ACHN (cell line): Measurements from ENCODE around the gene HEPACAM2.

Experiments
- DNase-seq: peaks from one replicate; pipeline ENCODE4 v3.0.0-alpha.2; 2015
- in situ Hi-C: cut with HindIII; loops from 2 replicates; pipeline ENCODE4 v1.10.0; 2017; ENCODE audit warnings: low sequenced_read_pairs, low pct_ligation_motif_present, low pct_unique_long_range_greater_than_20kb

Gene HEPACAM2

DNA sequence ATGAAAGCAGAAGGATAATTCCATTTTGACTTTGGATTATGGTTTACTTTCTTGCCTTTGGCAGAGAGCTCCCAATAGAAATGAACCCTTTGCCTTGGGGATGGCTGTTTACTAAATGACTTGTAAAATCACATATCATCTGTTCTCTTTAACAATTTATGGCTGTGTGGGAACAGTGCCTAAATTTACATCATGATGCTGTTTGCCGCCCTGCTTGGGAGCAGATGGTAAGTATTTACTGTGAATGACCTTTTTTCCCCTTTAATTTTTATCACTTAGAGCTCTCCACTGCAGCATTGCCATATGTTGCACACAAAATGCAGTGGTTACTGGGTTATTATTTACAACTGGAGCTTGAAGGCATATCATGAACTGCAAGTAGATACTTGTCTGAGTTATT lies 13.4 kb downstream of the HEPACAM2 start:
- DNase-seq, result no peak
- in situ Hi-C loops, result no loop called here

DNA sequence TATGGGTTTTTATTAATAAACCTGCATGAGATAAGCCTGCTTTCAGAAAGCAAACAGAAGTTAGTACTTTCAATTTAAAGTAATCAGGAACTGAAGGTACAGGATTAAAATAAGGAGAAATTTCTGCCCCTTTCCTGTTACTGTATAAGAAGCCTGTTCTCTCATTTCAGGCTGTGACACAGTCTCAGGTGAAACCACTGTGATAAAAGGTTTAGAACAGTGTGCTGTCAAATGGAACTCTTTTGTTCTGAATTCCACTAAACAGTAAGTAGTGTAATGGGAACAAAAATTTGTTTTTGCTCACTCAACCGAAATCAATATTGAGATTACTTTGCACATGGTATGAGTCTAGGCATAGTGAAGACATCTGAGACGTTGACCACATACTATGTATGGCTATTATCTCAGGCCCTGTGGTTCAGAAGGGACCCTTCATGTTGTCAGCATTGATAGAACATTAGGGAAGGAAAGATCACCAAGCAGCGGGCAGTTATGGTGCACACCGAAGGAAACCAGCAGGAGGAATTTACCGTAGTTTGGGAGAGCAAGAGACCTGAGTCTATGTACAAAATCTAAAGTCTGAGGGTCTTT lies 14.9 kb downstream of the HEPACAM2 start:
- DNase-seq, result no peak
- in situ Hi-C loops, result no loop called here

DNA sequence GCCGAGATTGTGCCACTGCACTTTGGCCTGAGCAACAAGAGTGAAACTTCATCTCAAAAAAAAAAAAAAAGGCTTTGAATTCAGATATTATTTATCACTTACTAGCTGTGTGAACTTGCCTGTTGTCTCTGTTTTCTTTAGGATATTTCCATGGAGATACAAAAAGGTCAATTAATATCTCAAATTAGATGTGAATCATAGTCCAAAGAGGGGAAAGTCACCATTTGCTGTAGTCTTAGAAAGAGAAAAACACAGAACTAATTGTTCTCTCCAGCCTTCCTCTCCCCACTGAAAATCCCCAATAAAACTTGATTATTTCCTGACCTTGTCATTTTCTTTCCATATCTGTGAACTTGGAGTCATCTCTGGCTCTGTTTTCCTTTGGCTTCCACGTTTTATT lies 21.2 kb downstream of the HEPACAM2 start:
- in situ Hi-C loops, result no loop called here

DNA sequence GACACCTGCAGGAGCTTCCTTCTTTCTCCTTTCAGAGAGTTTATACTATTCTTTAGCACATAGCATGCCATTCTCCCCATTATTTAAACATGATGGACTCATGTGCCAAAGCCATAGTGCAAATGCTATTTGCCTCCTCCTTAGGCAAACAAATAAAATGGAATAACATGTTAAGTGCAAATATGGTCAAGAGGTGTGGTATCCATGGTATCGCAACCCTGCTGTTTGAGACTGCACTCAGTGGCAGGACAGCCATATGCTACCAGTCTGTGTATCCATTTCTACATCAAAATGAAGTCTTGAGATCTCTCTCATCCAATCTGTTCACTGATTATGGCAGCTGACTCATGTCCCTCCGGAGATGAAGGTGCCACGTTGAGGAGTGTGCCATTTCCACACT lies 22.8 kb downstream of the HEPACAM2 start:
- in situ Hi-C loops, result no loop called here

More for the DNA sequence above, 21.2 kb downstream of the HEPACAM2 start:
- no peak for DNase-seq

DNA sequence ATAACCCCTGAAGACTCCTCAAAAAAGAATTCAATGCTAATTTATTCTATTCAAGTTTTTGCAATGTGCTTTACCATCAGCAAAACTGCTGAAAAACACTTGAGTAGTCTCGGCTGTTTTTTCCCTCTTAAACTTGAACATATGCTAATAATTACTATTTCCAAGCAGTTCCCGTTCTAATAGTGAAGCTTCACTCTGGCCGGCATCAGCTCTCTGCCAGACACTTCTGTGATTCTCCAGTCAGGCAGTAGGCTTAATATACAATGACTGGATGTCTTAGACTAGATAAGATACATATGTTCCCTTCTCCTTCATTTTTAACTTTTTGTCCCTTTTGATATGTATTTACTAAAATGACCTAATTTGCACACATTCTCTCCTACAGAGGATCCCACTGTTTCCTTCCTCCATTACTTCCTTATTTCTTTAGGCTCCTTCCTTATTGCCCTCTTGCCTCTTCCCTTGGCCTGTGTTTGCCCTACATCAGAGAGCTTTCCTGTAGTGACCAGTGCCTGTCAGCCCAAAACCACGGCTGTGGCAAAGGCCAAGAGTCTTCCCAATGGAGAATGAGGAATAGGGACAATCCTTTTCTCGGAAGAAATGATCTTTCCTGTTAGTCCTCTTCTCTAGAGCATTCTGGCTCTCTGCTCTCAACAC lies 23.5 kb downstream of the HEPACAM2 start:
- DNase-seq, result no peak
- in situ Hi-C loops, result no loop called here

More for the DNA sequence above, 22.8 kb downstream of the HEPACAM2 start:
- DNase-seq, result no peak

DNA sequence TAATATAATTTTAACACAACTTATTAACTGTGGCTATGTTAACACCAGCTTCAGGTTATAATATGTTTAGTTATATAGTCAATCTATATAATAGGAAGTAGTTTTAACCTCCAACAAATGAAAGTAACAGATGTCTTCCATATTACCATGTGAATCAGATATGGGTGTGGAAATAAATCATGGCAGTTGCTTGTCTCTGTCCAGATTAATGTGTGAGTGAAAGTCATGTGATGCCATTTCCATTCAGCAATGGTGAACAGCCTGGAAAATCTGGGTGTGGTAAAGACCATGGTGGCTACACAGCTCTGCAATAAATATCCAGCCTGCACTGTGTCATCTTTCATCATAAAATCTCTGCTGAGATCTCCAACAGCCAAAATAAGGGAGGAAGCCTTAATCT lies 27.8 kb downstream of the HEPACAM2 start:
- DNase-seq, result no peak
- in situ Hi-C loops, result no loop called here

DNA sequence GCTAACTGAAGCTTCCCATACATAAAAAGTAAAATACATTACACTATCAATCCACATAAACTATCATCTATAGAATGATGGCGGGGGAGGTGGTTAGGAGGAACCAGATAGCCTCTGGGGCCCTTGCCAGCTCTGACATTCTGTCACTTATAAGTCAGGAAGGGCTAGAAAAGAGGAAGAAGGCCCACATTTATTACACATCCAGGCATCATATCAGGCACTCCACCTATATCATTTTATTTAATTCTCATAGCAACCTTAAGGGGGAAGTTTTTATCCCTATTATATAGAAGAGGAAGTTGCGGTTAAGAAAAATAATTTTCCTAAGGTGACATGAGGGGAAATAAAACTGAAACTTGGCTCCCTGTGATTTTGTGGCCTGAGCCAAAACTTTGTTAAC lies 29.9 kb downstream of the HEPACAM2 start:
- in situ Hi-C loops, result no loop called here
- DNase-seq, result no peak

DNA sequence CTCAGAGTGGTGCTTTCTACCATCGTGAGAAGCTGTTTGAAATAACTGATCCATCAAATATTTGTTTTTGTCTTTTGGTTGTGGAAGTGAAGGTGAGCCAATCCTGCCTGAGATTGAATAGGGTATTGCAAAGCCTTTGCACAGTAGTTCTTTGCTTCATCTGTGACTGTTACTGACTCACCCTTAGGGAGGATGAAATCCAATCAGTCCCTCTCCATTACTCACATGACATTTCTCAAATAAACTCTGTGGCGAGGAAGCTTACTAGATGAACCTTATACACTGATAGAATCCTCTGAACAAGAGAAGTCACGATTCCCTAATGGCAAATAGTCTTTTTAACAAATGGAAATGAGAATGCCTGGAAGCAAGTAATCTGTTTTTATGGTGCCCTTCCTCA lies 31.9 kb downstream of the HEPACAM2 start:
- in situ Hi-C loops, result no loop called here
- DNase-seq, result no peak

DNA sequence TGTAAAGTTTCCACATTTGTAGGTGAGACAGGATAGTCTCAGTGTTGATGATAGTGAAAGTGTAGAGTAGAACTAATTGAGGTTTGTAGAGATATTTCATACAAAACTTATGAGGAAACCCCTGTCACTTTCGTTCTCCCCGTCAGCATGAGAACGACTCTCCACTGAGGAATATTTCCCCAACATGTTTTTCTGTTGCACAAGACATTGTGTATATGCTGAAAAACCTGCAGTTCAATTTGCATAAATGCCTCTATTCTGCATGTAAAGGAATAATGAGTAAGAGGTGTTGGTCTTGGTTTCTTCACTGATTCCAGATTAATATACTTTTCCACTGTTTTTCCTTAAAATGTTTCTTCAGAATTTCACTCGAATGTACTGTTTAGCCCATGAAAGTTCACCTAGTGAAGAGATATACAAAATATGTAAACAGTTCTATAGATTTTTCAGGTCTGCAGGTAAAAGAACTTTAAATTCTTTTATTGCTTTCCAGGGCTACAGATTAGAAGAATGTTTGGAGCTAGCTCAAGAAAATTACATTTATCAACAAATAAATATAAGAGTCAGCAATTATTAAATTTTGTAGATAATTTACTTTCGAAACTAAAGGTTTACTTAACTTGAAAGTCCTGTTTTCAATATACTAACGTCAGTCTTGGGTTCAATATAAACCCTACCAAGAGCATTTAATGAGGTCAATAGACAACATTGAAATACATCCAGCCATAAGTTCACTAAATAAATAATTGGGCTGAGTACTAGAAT lies 37.2 kb downstream of the HEPACAM2 start:
- in situ Hi-C loops, result no loop called here
- DNase-seq, result no peak

DNA sequence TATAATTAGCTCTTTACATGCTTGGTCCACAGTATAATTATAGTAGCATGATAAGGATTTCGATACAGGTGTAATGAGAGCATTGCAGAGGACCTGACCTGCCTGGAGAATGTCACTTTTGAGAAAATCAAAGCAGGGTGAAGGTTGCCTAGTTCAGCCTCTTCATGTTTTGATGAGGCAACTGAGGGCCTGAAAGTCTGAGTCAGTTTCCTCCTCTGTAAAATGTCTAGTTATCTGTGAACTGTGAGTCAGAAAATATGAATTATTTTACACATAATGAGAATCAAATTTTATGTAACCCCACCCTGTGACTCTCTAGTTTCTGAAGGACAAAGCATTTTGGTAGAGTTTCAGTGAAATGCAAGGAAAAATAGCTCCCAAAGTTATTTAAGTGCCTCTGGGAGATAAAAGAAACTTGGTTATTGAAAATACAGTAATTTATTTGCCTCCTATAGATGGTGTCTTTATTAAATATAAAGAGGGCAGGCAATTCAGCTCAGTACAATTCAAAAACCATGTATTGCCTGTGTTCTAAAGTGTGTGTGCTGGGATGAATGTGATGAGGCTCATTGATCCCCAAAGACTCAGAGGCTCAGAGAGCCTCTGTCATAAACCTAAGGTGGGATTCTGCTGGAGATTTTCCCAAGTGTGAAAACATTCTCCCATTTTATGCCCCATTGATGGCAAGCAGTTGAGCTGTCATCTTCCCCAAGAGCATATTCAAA lies 40.8 kb downstream of the HEPACAM2 start:
- DNase-seq, result no peak
- in situ Hi-C loops, result no loop called here

DNA sequence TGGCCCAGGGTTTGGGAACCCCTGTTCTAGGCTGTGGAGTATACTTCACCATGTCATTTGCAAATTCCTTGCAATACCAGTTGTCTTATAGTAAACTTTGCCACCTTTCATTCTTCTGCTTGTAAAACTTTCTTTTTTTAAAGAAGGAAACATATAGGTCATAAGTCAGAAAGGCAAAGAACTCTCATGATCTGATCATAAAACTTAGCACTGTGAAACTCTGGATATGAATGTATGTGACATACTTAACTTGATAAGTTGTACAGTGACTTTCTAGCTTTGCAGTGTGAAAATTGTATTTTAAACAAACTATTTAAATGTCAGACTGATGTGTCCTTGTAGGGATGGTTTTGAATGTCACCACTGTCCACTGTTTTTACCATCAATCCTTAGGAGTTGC lies 47.1 kb downstream of the HEPACAM2 start:
- in situ Hi-C loops, result no loop called here
- no peak for DNase-seq

DNA sequence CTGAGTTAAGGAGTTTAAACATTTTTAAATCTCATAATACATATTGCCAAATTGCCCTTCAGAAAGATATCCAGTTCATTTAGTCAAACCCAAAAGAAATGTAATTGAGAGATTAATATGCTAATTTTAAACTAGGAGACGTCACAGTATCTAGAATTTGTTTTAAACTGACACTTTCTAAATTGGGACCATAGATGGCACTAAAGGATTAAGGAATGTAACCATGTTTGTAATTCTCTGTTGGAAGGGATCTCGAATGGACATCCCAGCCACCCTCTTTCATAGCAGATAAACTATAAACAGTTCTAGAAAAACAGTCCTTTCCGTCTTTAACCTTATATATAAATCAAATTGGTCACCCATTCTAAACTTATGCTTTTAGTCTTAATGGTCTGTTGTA lies 48.1 kb downstream of the HEPACAM2 start:
- in situ Hi-C loops, result no loop called here
- DNase-seq, result peak; percentile 36

DNA sequence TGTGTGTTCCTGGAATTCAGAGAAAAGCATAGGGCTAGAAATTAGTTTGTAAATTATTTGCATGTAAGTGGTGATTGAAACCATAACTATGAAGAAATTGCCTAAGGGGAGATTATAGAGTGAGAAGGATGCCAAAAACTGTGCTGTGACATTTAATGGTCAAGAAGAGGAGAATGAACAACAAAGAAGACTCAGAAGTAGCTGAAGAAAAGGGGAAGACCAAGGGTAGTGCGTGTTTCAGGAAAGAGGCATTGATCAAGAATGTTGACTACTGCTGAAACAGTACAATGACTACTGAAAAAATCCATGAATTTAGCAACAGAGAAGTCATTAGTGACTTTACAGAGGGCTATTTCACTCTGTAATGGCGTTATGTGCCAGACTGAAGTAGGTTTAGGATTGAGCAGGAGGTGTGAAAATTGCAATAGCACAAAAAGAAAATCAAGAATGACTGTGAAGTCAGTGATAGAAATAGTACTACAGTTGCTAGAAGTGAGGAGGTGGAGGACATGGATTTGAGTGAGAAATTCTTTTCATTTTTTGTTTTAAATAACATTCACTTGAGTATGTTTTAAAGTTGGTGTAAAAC lies 49.2 kb downstream of the HEPACAM2 start:
- in situ Hi-C loops, result no loop called here
- no peak for DNase-seq

DNA sequence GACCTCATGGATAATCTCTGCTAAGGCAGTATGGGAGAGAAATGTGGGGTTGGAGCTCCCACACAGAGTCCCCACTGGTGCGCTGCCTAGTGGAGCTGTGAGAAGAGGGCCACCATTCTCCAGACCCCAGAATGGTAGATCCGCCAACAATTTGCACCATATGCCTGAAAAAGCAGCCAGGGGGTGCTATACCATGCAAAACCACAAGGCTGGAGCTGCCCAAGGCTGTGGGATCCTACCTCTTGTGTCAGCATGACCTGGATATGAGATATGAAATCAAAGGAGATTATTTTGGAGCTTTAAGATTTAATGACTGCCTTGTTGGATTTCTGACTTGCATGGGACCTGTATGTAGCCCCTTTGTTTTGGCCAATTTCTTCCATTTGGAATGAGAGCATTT lies 51.0 kb downstream of the HEPACAM2 start:
- no peak for DNase-seq
- in situ Hi-C loops, result no loop called here

DNA sequence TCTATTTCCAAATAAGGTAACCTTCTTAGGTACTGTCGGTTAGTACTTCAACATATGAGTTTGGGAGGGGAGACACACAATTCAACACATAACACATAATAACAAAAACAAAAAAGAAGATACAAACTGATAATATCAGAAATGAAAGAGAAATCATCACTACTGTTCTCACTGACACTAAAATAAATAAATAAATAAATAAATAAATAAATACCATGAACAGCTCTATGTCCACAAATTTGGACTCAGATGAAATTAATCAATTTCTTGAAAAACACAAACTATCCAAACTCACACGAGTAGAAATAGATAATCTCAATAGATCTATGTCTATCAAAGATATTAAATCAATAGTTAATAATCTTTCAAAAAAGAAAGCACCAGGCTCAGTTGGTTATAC lies 53.6 kb downstream of the HEPACAM2 start:
- DNase-seq, result no peak
- in situ Hi-C loops, result no loop called here

DNA sequence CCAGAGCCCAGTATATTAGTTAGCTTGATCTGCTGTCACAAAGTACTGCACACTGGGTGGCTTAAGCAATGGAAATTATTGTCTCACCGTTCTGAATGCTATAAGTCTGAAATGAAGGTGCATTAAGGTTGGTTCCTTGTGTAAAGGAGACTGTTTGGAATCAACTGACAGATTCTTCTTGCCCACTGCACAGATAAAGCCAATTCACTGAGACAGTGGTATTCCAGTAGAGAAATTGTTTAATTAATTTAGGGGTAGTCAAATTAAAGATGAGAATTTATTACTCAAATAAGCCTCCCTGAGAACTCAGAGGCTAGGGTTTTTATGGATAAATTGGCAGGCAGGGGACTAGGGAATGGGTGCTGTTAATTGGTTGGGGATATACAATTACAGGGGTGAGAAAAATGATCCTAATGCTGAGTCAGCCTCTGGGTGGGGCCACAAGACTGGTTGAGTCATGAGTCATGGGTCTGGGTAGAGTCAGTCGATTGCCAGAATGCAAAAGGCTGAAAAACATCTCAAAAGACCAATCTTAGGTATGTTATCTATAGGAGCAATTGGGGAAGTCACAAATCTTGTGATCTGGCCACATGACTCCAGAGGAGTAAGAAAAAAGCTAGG lies 54.6 kb downstream of the HEPACAM2 start:
- in situ Hi-C loops, result no loop called here

DNA sequence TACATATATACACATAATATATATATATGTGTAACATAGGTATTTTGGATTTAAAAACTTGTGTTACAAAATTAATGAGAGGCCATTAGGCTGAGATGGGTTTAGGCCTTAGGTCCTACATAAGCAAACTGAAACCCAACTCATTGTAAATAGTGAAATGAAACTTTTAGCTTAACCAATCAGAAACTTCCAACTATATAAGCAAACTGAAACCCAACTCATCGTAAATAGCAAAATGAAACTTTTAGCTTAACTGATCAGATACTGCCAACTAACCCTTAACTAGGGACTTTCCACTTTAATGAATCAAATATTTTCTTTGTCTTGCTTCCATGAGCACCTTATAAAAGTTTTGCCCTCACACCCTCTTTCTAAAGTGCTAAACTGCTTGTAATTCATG lies 60.8 kb downstream of the HEPACAM2 start:
- DNase-seq, result no peak
- in situ Hi-C loops, result no loop called here

More for the DNA sequence above, 54.6 kb downstream of the HEPACAM2 start:
- no peak for DNase-seq

DNA sequence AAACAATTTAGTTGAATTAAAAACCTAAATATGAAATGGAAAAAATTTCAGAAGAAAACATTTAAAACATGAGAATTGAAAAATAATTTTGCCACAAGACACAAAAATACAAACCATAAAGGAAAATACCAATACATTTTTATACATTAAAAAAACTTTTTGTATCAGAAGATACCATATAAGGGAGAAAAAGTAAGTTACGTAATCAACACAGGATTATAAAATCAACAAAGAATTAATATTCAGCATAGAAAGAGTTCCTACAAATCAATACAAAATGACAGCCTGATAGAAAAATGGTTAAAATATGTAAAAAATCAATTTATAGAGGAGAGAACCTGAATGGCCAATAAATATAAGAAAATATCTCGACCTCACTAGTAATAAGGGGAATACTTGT lies 61.5 kb downstream of the HEPACAM2 start:
- in situ Hi-C loops, result no loop called here
- no peak for DNase-seq
